ENCODE data around the gene LIPC.

GRCh38 chr15:58487724-58488120 lies 55.9 kb downstream of the LIPC start:
- TF ChIP-seq ZBTB33 (IDR thresholded peaks at IDR 0.05), result no peak
- TF ChIP-seq POLR2A (IDR thresholded peaks at IDR 0.05; ENCODE audit: low read depth, low read length), result no peak

All from GM12878 (cell line).